ENCODE measurements around the gene MXRA8. TPM values are rescaled to one million over a fixed set of nuclear protein-coding genes. Genes with fewer than 3 reads are reported as not detected.

Gene MXRA8
- total RNA-seq, 1 donor from 2014 or later = 20.2 TPM

- no peak for TF ChIP-seq CTCF (IDR thresholded peaks at IDR 0.05; ENCODE audit: borderline replicate concordance)
- Histone ChIP-seq H3K4me3 (no peak overlapping the region), H3K36me3 (peaks cover 90% of the 10 kb centered on the region), H3K27me3 (ENCODE audit: low read depth) (no peaks in the 10 kb centered on the region), H3K4me1 (peaks cover 92% of the 10 kb centered on the region), H3K27ac (replicated peaks) (no peak overlapping the region), H3K9me3 (replicated peaks) (no peaks in the 10 kb centered on the region)
- no peak for DNase-seq
- intact Hi-C loops (cut with micrococcal nuclease) = no loop called here
These were observed 35.8 kb upstream of the MXRA8 start for GRCh38 chr1:1394116-1394515.

GRCh38 chr1:1393428-1393827, 35.1 kb upstream of the MXRA8 start:
- no peaks in the 10 kb centered on the region for H3K27me3 ChIP-seq (ENCODE audit: low read depth)
- H3K9me3 ChIP-seq (replicated peaks) = no peaks in the 10 kb centered on the region
- TF ChIP-seq CTCF (IDR thresholded peaks at IDR 0.05; ENCODE audit: borderline replicate concordance) = no peak
- H3K27ac ChIP-seq (replicated peaks) = no peak overlapping the region
- no peak overlapping the region for H3K4me3 ChIP-seq
- H3K36me3 ChIP-seq = peaks cover 97% of the 10 kb centered on the region
- intact Hi-C loops (cut with micrococcal nuclease) = no loop called here
- DNase-seq = no peak
- peaks cover 85% of the 10 kb centered on the region for H3K4me1 ChIP-seq

GRCh38 chr1:1393014-1393413, 34.7 kb upstream of the MXRA8 start:
- Histone ChIP-seq H3K4me1 (peaks cover 81% of the 10 kb centered on the region), H3K36me3 (peaks cover 99% of the 10 kb centered on the region), H3K27ac (replicated peaks) (no peak overlapping the region), H3K4me3 (no peak overlapping the region), H3K27me3 (ENCODE audit: low read depth) (no peaks in the 10 kb centered on the region), H3K9me3 (replicated peaks) (no peaks in the 10 kb centered on the region)
- DNase-seq = no peak
- no peak for TF ChIP-seq CTCF (IDR thresholded peaks at IDR 0.05; ENCODE audit: borderline replicate concordance)
- intact Hi-C loops (cut with micrococcal nuclease) = no loop called here

- peak overlapping the region; percentile 56 for H3K27ac ChIP-seq (replicated peaks)
- H3K4me1 ChIP-seq = peaks cover 63% of the 10 kb centered on the region
- DNase-seq = no peak
- intact Hi-C loops (cut with micrococcal nuclease) = no loop called here
- no peak overlapping the region for H3K4me3 ChIP-seq
- no peaks in the 10 kb centered on the region for H3K27me3 ChIP-seq (ENCODE audit: low read depth)
- no peak for TF ChIP-seq CTCF (IDR thresholded peaks at IDR 0.05; ENCODE audit: borderline replicate concordance)
- peaks cover 99% of the 10 kb centered on the region for H3K36me3 ChIP-seq
- H3K9me3 ChIP-seq (replicated peaks) = no peaks in the 10 kb centered on the region
These were observed 32.9 kb upstream of the MXRA8 start for GRCh38 chr1:1391225-1391624.

GRCh38 chr1:1390675-1391074, 32.3 kb upstream of the MXRA8 start:
- Histone ChIP-seq H3K27ac (replicated peaks) (peak overlapping the region; percentile 56), H3K4me3 (no peak overlapping the region), H3K9me3 (replicated peaks) (no peaks in the 10 kb centered on the region), H3K27me3 (ENCODE audit: low read depth) (no peaks in the 10 kb centered on the region), H3K4me1 (peaks cover 58% of the 10 kb centered on the region), H3K36me3 (peaks cover 100% of the 10 kb centered on the region)
- intact Hi-C loops (cut with micrococcal nuclease) = no loop called here
- no peak for DNase-seq
- peak; percentile 9 for TF ChIP-seq CTCF (IDR thresholded peaks at IDR 0.05; ENCODE audit: borderline replicate concordance)

GRCh38 chr1:1388078-1388472, 29.7 kb upstream of the MXRA8 start:
- TF ChIP-seq CTCF (IDR thresholded peaks at IDR 0.05; ENCODE audit: borderline replicate concordance) = no peak
- H3K36me3 ChIP-seq = peaks cover 83% of the 10 kb centered on the region
- no peak for DNase-seq
- no peaks in the 10 kb centered on the region for H3K27me3 ChIP-seq (ENCODE audit: low read depth)
- H3K4me1 ChIP-seq = peaks cover 33% of the 10 kb centered on the region
- no peak overlapping the region for H3K4me3 ChIP-seq
- no peaks in the 10 kb centered on the region for H3K9me3 ChIP-seq (replicated peaks)
- intact Hi-C loops (cut with micrococcal nuclease) = no loop called here
- no peak overlapping the region for H3K27ac ChIP-seq (replicated peaks)
